ENCODE results near the gene CSMD2. TPM values are rescaled to one million over a fixed set of nuclear protein-coding genes. Genes with fewer than 3 reads are reported as not detected.

Gene CSMD2
- total and polyA plus RNA-seq, 2 of the 4 experiments (the other 2 are of a cell fraction), result under 0.01 to 0.36 TPM

DNA sequence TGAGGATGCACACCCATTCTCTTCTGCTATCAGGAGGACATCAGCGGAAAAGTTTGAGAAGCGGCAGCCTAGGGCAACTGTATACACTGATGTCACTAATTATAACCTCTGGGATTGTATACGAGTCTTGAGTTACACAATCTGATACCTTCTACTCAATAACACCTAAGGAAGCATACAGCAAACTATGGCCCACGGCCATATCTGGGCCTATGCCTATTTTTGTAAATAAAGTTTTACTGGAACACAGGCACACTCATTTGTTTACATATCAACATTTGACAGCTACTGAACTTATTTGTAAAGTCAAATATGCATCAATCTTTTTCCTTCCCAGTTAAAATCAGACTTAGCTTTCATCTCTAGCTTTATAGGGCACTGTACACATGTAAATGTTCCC is 505.4 kb downstream of the CSMD2 start:
- CTCF ChIA-PET, result no interaction called here
- H3K18ac ChIP-seq (ENCODE audit: low read depth, low read length), result no peak overlapping the region
- POLR2A ChIA-PET (ENCODE audit: unreplicated experiment), result no interaction called here
- no peak overlapping the region for H4K5ac ChIP-seq (ENCODE audit: low read depth, low read length)
- H3K4me2 ChIP-seq (ENCODE audit: low read depth, low read length), result no peak overlapping the region
- H3K23ac ChIP-seq (ENCODE audit: low read depth, low read length), result no peak overlapping the region
- no peak for TF ChIP-seq NFE2L2 (IDR thresholded peaks at IDR 0.05; ENCODE audit: low read depth, low read length)
- TF ChIP-seq RAD21 (IDR thresholded peaks at IDR 0.05; ENCODE audit: low read length), result no peak
- TF ChIP-seq, protein P1, sequence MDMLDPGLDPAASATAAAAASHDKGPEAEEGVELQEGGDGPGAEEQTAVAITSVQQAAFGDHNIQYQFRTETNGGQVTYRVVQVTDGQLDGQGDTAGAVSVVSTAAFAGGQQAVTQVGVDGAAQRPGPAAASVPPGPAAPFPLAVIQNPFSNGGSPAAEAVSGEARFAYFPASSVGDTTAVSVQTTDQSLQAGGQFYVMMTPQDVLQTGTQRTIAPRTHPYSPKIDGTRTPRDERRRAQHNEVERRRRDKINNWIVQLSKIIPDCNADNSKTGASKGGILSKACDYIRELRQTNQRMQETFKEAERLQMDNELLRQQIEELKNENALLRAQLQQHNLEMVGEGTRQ (IDR thresholded peaks at IDR 0.05; ENCODE audit: low read depth, low read length), result no peak
- TF ChIP-seq MAFK (IDR thresholded peaks at IDR 0.05; ENCODE audit: low read depth, low read length), result no peak
- no peak for TF ChIP-seq RFX5 (IDR thresholded peaks at IDR 0.05; ENCODE audit: low read depth, low read length)
- TF ChIP-seq POLR2A (IDR thresholded peaks at IDR 0.05; ENCODE audit: low read depth, low read length), result no peak
- no peak for TF ChIP-seq FOS (IDR thresholded peaks at IDR 0.05; ENCODE audit: low read depth, low read length)
- TF ChIP-seq MXI1 (IDR thresholded peaks at IDR 0.05; ENCODE audit: borderline replicate concordance, low read depth, low read length), result no peak
- TF ChIP-seq RCOR1 (IDR thresholded peaks at IDR 0.05; ENCODE audit: insufficient replicate concordance, low read length), result no peak
- TF ChIP-seq, protein P2, sequence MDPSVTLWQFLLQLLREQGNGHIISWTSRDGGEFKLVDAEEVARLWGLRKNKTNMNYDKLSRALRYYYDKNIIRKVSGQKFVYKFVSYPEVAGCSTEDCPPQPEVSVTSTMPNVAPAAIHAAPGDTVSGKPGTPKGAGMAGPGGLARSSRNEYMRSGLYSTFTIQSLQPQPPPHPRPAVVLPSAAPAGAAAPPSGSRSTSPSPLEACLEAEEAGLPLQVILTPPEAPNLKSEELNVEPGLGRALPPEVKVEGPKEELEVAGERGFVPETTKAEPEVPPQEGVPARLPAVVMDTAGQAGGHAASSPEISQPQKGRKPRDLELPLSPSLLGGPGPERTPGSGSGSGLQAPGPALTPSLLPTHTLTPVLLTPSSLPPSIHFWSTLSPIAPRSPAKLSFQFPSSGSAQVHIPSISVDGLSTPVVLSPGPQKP (IDR thresholded peaks at IDR 0.05; ENCODE audit: borderline replicate concordance, low read depth, low read length), result no peak
- no peak for TF ChIP-seq CHD1 (IDR thresholded peaks at IDR 0.05; ENCODE audit: low read depth, low read length)
- no peak for TF ChIP-seq BHLHE40 (IDR thresholded peaks at IDR 0.05; ENCODE audit: low read depth, low read length)
- TF ChIP-seq MAZ (IDR thresholded peaks at IDR 0.05; ENCODE audit: borderline replicate concordance, low read depth, low read length), result no peak
- TF ChIP-seq CEBPB (IDR thresholded peaks at IDR 0.05; ENCODE audit: low read depth, low read length), result no peak
- TF ChIP-seq, protein P3, sequence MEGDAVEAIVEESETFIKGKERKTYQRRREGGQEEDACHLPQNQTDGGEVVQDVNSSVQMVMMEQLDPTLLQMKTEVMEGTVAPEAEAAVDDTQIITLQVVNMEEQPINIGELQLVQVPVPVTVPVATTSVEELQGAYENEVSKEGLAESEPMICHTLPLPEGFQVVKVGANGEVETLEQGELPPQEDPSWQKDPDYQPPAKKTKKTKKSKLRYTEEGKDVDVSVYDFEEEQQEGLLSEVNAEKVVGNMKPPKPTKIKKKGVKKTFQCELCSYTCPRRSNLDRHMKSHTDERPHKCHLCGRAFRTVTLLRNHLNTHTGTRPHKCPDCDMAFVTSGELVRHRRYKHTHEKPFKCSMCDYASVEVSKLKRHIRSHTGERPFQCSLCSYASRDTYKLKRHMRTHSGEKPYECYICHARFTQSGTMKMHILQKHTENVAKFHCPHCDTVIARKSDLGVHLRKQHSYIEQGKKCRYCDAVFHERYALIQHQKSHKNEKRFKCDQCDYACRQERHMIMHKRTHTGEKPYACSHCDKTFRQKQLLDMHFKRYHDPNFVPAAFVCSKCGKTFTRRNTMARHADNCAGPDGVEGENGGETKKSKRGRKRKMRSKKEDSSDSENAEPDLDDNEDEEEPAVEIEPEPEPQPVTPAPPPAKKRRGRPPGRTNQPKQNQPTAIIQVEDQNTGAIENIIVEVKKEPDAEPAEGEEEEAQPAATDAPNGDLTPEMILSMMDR (conservative IDR thresholded peaks at IDR 0.05; ENCODE audit: low read depth, low read length), result no peak
- no peak for TF ChIP-seq SMC3 (IDR thresholded peaks at IDR 0.05; ENCODE audit: low read depth, low read length)
- H3K27me3 ChIP-seq (ENCODE audit: control insufficient read depth, insufficient read depth, low read length), result no peaks in the 10 kb centered on the region
- H3K4ac ChIP-seq (ENCODE audit: low read depth, low read length), result no peak overlapping the region
- no peaks in the 10 kb centered on the region for H3K79me1 ChIP-seq (ENCODE audit: low read depth in 1 of 2, low read length in 2 of 2)
- no CpG with 5 or more reads among the region's 4 CpGs for WGBS, 2 experiments (ENCODE audit: extremely low coverage in 2 of 2, insufficient read length in 1 of 2)
- H3K4me1 ChIP-seq (ENCODE audit: control insufficient read depth, insufficient read depth, low read length), result no peaks in the 10 kb centered on the region
- H3K4me3 ChIP-seq (ENCODE audit: insufficient read depth, low read depth, low read length), result no peak overlapping the region
- no peak overlapping the region for H2AK5ac ChIP-seq (ENCODE audit: low read depth, low read length)
- no TSS peak for BruUV-seq (replicated peaks)
- H4K91ac ChIP-seq (ENCODE audit: insufficient read depth, low read depth, low read length), result no peak overlapping the region
- in situ Hi-C loops (cut with MboI; ENCODE audit: low sequenced_read_pairs), result no loop called here
- no peak overlapping the region for H2BK120ac ChIP-seq (ENCODE audit: low read depth, low read length)
- no peaks in the 10 kb centered on the region for H4K20me1 ChIP-seq (ENCODE audit: insufficient read depth, low read length)
- no peak overlapping the region for H2BK20ac ChIP-seq (ENCODE audit: low read depth, low read length)
- ATAC-seq (ENCODE audit: low read depth), result no peak
- H3K9me1 ChIP-seq (ENCODE audit: insufficient read depth, low read length), result no peaks in the 10 kb centered on the region
- no peaks in the 10 kb centered on the region for H3K36me3 ChIP-seq (ENCODE audit: control insufficient read depth, insufficient read depth, low read length)
- no peak overlapping the region for H3K27ac ChIP-seq (ENCODE audit: insufficient read depth, low read length)
- no peak overlapping the region for H2BK15ac ChIP-seq (ENCODE audit: low read depth, low read length)
- no peak overlapping the region for H4K8ac ChIP-seq (ENCODE audit: low read depth in 2 of 2, low read length in 2 of 2)
- no peak overlapping the region for H3K56ac ChIP-seq (ENCODE audit: extremely low read depth, insufficient read depth, low read length)
- intact Hi-C loops (cut with micrococcal nuclease), result no loop called here
- H3K14ac ChIP-seq (replicated peaks; ENCODE audit: low read depth, low read length), result no peak overlapping the region
- dilution Hi-C loops (cut with HindIII; ENCODE audit: low sequenced_read_pairs, unreplicated experiment), result no loop called here
- no peak overlapping the region for H2AFZ ChIP-seq (replicated peaks; ENCODE audit: low read length, poor library complexity)
- H3K9me3 ChIP-seq (ENCODE audit: control insufficient read depth, insufficient read depth, low read length), result no peaks in the 10 kb centered on the region; the same call in 1 of the 2 replicates
- no peak overlapping the region for H3K9ac ChIP-seq (ENCODE audit: low read depth, low read length)
- H2BK5ac ChIP-seq (ENCODE audit: low read depth, low read length, poor library complexity, severe bottlenecking), result no peak overlapping the region
- no peak for DNase-seq
- no peak overlapping the region for H2AK9ac ChIP-seq (replicated peaks; ENCODE audit: low read depth, low read length, poor library complexity)
